Measurements from ENCODE around the gene MAN2B1. TPM values are rescaled to one million over a fixed set of nuclear protein-coding genes. Genes with fewer than 3 reads are reported as not detected.
A peak's percentile ranks its signal among the peaks of the same experiment; 100 is the strongest.
"Not testable (repeated sequence)": the region's sequence is repeated elsewhere in the genome, so short reads cannot be mapped to it uniquely, and the experiment has no call there.

The MAN2B1 gene
- total RNA-seq, result 100 to 1,000 TPM; 127 to 135 TPM

GRCh38 chr19:12666265-12667048 is at the start of gene MAN2B1, which contains the start of gene WDR83:
Gene MAN2B1, minus strand, starts transcription at chr19:12666742. Its CDS starts 41 bp downstream, at chr19:12666701.
Gene WDR83, plus strand, starts transcription at chr19:12666807. Its CDS starts 2,984 bp downstream, at chr19:12669791.
- H3K36me3 Mint-ChIP-seq (ENCODE audit: low read depth), result peaks cover 51% of the 10 kb centered on the region
- H3K27ac Mint-ChIP-seq, result peak within 1 kb of the TSS; percentile 95
- DNase-seq, result peak; percentile 88
- no peak for TF ChIP-seq CTCF (IDR thresholded peaks at IDR 0.05)
- H3K4me3 Mint-ChIP-seq, result peak within 1 kb of the TSS; percentile 99
- H3K27me3 Mint-ChIP-seq, result no peaks in the 10 kb centered on the region
- H3K9me3 Mint-ChIP-seq, result no peaks in the 10 kb centered on the region
- ChIA-PET CTCF (interaction anchor here (0.8 to 3.4 kb wide), 5 partner anchors 10 to 181 kb away, joined by 3 to 12 read pairs (median 7); no protein-coding TSS in a partner anchor), POLR2A (interaction anchor here (0.6 to 1.9 kb wide), 10 partner anchors 9 to 94 kb away, joined by 3 to 6 read pairs (median 4); partner anchors contain the start of genes FBXW9, ZNF490 and ZNF791)
- H3K4me1 Mint-ChIP-seq (ENCODE audit: low read depth), result peaks cover 37% of the 10 kb centered on the region
- peak; percentile 74 for ATAC-seq
- intact Hi-C loops (cut with micrococcal nuclease), result loop anchor here (5.0 to 10.0 kb wide), 2 partner anchors 52 to 104 kb away; partner anchors contain the start of genes ZNF490 and ZNF791

GRCh38 chr19:12715929-12716328 is 49.4 kb upstream of the MAN2B1 start:
- intact Hi-C loops (cut with micrococcal nuclease), result no loop called here

GRCh38 chr19:12715102-12715501 is 48.6 kb upstream of the MAN2B1 start:
- Mint-ChIP-seq H3K36me3 (ENCODE audit: low read depth) (peaks cover 50% of the 10 kb centered on the region), H3K27me3 (no peaks in the 10 kb centered on the region), H3K4me1 (ENCODE audit: low read depth) (peaks cover 15% of the 10 kb centered on the region), H3K9me3 (no peaks in the 10 kb centered on the region), H3K27ac (no peak overlapping the region), H3K4me3 (no peak overlapping the region)
- intact Hi-C loops (cut with micrococcal nuclease), result no loop called here
- ChIA-PET POLR2A (interaction anchor here (1.0 to 3.7 kb wide), 4 partner anchors 11 to 19 kb away, joined by 3 to 15 read pairs (median 6); partner anchors contain the start of gene FBXW9), CTCF (no interaction called here)
- no peak for DNase-seq
- TF ChIP-seq CTCF (IDR thresholded peaks at IDR 0.05), result no peak
- ATAC-seq, result no peak

More at GRCh38 chr19:12715929-12716328, 49.4 kb upstream of the MAN2B1 start:
- H3K36me3 Mint-ChIP-seq (ENCODE audit: low read depth), result peaks cover 51% of the 10 kb centered on the region
- CTCF ChIA-PET, result interaction anchor here (1.1 to 2.9 kb wide), 3 partner anchors 42 to 50 kb away, joined by 5 to 18 read pairs (median 11); no protein-coding TSS in a partner anchor
- H3K27ac Mint-ChIP-seq, result no peak overlapping the region
- peaks cover 19% of the 10 kb centered on the region for H3K4me1 Mint-ChIP-seq (ENCODE audit: low read depth)
- ATAC-seq, result no peak
- no peak for DNase-seq
- POLR2A ChIA-PET, result interaction anchor here (0.6 to 3.7 kb wide), 4 partner anchors 12 to 50 kb away, joined by 3 to 15 read pairs (median 4); partner anchors contain the start of gene FBXW9
- TF ChIP-seq CTCF (IDR thresholded peaks at IDR 0.05), result no peak
- H3K4me3 Mint-ChIP-seq, result no peak overlapping the region
- H3K9me3 Mint-ChIP-seq, result no peaks in the 10 kb centered on the region
- H3K27me3 Mint-ChIP-seq, result no peaks in the 10 kb centered on the region

DNA sequence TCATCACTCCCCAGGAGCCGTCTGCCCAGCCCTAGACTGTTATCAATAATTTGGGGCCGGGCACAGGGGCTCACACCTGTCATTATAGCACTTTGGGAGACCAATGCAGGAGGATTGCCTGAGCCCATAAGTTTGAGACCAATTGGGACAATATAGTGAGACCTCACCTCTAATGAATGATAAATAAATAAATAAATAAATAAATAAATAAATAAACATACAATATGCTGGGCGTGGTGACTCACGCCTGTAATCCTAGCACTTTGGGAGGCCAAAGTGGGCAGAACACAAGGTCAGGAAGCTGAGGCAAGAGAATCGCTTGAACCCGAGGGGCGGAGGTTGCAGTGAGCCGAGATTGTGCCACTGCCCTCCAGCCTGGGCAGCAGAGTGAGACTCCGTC is 46.8 kb upstream of the MAN2B1 start:
- POLR2A ChIA-PET, result interaction anchor here (1.5 to 3.7 kb wide), 3 partner anchors 10 to 17 kb away, joined by 4 to 15 read pairs (median 10); partner anchors contain the start of genes FBXW9 and TNPO2
- DNase-seq; H3K9me3 Mint-ChIP-seq; H3K4me1 Mint-ChIP-seq (ENCODE audit: low read depth); H3K27me3 Mint-ChIP-seq; H3K27ac Mint-ChIP-seq; intact Hi-C loops (cut with micrococcal nuclease); H3K4me3 Mint-ChIP-seq; ATAC-seq: not testable (repeated sequence)
- peaks cover 43% of the 10 kb centered on the region for H3K36me3 Mint-ChIP-seq (ENCODE audit: low read depth)
- CTCF ChIA-PET, result interaction anchor here (1.3 to 2.0 kb wide), 4 partner anchors 10 to 83 kb away, joined by 3 to 6 read pairs (median 5); partner anchors contain the start of gene TNPO2

DNA sequence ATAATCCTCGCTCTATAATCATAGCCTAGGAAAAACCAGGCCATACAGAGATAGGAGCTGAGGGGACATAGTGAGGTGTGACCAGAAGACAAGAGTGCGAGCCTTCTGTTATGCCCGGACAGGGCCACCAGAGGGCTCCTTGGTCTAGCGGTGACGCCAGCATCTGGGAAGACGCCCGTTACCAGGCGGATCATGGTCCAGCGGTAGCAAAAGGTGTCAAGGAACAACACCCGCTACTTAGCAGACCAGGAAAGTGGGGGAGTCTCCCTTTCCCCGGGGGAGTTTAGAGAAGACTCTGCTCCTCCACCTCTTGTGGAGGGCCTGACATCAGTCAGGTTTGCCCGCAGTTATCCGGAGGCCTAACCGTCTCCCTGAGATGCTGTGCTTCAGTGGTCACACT is 45.5 kb upstream of the MAN2B1 start:
- ATAC-seq; CTCF ChIA-PET; H3K27me3 Mint-ChIP-seq; H3K27ac Mint-ChIP-seq; H3K4me3 Mint-ChIP-seq; H3K4me1 Mint-ChIP-seq (ENCODE audit: low read depth); intact Hi-C loops (cut with micrococcal nuclease); DNase-seq; H3K9me3 Mint-ChIP-seq: not testable (repeated sequence)
- peaks cover 45% of the 10 kb centered on the region for H3K36me3 Mint-ChIP-seq (ENCODE audit: low read depth)
- POLR2A ChIA-PET, result interaction anchor here (1.1 kb wide), 1 partner anchor 9 kb away, joined by 4 read pairs; no protein-coding TSS in a partner anchor
- peak; percentile 29 for TF ChIP-seq CTCF (IDR thresholded peaks at IDR 0.05)

Measured in activated CD8-positive, alpha-beta T cell treated with anti-CD3 and anti-CD28 coated beads for 36 hours (primary cell).